NCI-H2196 (cell line): Measurements from ENCODE around the gene IZUMO4.

ENCODE experiments used
- DNase-seq: peaks from one replicate; lab custom pipeline; 2025; ENCODE audit not compliant: unreplicated experiment; lab: John Stamatoyannopoulos, UW

Gene IZUMO4

GRCh38 chr19:2096480-2097202, at the start of gene IZUMO4:
Gene IZUMO4 (plus strand): TSS chr19:2096915. CDS start chr19:2096946, 31 bp downstream.
- DNase-seq, result peak; percentile 99

GRCh38 chr19:2047076-2047448, 49.7 kb upstream of the IZUMO4 start:
- no peak for DNase-seq

GRCh38 chr19:2047449-2048103, 49.1 kb upstream of the IZUMO4 start:
- DNase-seq, result no peak

- DNase-seq, result no peak
These were observed 48.4 kb upstream of the IZUMO4 start for GRCh38 chr19:2048104-2048958.

GRCh38 chr19:2048959-2049740, 47.6 kb upstream of the IZUMO4 start:
- DNase-seq, result no peak

GRCh38 chr19:2049741-2050348, 46.9 kb upstream of the IZUMO4 start:
- peak; percentile 80 for DNase-seq

- no peak for DNase-seq
These were observed 46.2 kb upstream of the IZUMO4 start for GRCh38 chr19:2050349-2050990.

GRCh38 chr19:2050991-2051772, 45.5 kb upstream of the IZUMO4 start, which contains the start of gene MKNK2:
Gene MKNK2 (minus strand): TSS chr19:2051244. CDS start chr19:2050851, 393 bp downstream.
- peak; percentile 95 for DNase-seq

GRCh38 chr19:2051773-2052704, 44.7 kb upstream of the IZUMO4 start:
- peak; percentile 54 for DNase-seq

- DNase-seq, result peak; percentile 76
These were observed 42.9 kb upstream of the IZUMO4 start for GRCh38 chr19:2053601-2054389.

GRCh38 chr19:2054763-2055162, 42.0 kb upstream of the IZUMO4 start:
- no peak for DNase-seq

- DNase-seq, result no peak
These were observed 40.5 kb upstream of the IZUMO4 start for GRCh38 chr19:2055931-2056836.

GRCh38 chr19:2056837-2057192, 39.9 kb upstream of the IZUMO4 start:
- no peak for DNase-seq

GRCh38 chr19:2057484-2058469, 38.9 kb upstream of the IZUMO4 start:
- DNase-seq, result no peak
